ENCODE data around the gene THRAP3.

Gene THRAP3

GRCh38 chr1:36273024-36273423, 48.8 kb downstream of the THRAP3 start:
- TF ChIP-seq, protein P1, sequence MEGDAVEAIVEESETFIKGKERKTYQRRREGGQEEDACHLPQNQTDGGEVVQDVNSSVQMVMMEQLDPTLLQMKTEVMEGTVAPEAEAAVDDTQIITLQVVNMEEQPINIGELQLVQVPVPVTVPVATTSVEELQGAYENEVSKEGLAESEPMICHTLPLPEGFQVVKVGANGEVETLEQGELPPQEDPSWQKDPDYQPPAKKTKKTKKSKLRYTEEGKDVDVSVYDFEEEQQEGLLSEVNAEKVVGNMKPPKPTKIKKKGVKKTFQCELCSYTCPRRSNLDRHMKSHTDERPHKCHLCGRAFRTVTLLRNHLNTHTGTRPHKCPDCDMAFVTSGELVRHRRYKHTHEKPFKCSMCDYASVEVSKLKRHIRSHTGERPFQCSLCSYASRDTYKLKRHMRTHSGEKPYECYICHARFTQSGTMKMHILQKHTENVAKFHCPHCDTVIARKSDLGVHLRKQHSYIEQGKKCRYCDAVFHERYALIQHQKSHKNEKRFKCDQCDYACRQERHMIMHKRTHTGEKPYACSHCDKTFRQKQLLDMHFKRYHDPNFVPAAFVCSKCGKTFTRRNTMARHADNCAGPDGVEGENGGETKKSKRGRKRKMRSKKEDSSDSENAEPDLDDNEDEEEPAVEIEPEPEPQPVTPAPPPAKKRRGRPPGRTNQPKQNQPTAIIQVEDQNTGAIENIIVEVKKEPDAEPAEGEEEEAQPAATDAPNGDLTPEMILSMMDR (IDR thresholded peaks at IDR 0.05; ENCODE audit: control insufficient read depth, insufficient read depth, low read depth, low read length, missing control alignments) = no peak
- H3K4me3 ChIP-seq (ENCODE audit: control insufficient read depth, low read depth, low read length) = no peak overlapping the region
- DNase-seq (ENCODE audit: low read depth) = no peak

- TF ChIP-seq, protein P1 (IDR thresholded peaks at IDR 0.05; ENCODE audit: control insufficient read depth, insufficient read depth, low read depth, low read length, missing control alignments) = no peak
- no peak for DNase-seq (ENCODE audit: low read depth)
These were observed 50.0 kb downstream of the THRAP3 start for GRCh38 chr1:36274201-36274600.

DNA sequence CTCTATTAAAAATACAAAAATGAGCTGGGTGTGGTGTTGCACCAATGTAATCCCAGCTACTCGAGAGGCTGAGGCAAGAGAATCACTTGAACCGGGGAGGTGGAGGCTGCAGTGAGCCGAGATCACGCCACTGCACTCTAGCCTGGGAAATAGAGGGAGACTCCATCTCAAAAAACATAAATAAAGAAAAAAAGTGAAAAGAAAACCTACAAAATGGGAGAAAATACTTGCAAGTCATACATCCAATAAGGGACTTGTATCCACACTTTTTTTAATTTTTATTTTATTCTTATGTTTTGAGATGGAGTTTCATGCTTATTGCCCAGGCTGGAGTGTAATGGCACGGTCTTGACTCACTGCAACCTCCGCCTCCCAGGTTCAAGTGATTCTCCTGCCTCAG, 52.4 kb downstream of the THRAP3 start:
- TF ChIP-seq, protein P1 (IDR thresholded peaks at IDR 0.05; ENCODE audit: control insufficient read depth, insufficient read depth, low read depth, low read length, missing control alignments) = no peak
- no peak for DNase-seq (ENCODE audit: low read depth)
- H3K4me3 ChIP-seq (ENCODE audit: control insufficient read depth, low read depth, low read length) = no peak overlapping the region

More at GRCh38 chr1:36274201-36274600, 50.0 kb downstream of the THRAP3 start:
- no peak overlapping the region for H3K4me3 ChIP-seq (ENCODE audit: control insufficient read depth, low read depth, low read length)

DNA sequence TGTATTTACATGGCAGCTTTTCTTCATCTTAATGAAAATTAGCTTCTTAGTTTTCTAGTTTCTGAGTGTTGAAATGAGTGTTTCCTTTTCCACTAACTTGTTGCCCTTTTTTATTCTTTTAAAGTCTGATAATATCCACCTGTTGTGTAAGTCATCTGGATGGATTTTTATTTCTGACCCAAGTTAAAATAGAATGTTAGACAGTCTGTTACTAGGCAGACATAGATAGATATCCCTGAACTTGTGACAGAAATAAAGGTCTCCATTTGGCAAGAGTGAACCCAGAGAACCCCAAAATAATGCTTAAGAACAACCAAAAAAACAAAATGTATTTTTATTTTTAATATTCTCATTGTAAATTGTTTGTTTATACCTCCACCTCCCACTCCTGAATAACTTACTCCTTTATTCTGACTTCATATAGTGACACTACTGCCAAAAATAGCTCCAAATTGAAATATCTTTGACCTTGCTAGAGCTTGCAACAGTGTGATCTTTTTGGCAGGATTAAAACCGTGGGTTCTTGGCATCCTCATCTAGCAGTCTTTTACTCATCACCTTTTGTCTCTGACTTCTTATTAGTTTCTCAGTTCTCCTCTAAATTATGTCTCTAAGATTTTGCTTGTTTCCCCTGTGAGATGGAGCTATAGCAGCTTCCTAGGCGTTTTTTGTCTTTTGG, 55.0 kb downstream of the THRAP3 start:
- no peak overlapping the region for H3K4me3 ChIP-seq (ENCODE audit: control insufficient read depth, low read depth, low read length)
- TF ChIP-seq, protein P1 (IDR thresholded peaks at IDR 0.05; ENCODE audit: control insufficient read depth, insufficient read depth, low read depth, low read length, missing control alignments) = no peak
- DNase-seq (ENCODE audit: low read depth) = no peak

DNA sequence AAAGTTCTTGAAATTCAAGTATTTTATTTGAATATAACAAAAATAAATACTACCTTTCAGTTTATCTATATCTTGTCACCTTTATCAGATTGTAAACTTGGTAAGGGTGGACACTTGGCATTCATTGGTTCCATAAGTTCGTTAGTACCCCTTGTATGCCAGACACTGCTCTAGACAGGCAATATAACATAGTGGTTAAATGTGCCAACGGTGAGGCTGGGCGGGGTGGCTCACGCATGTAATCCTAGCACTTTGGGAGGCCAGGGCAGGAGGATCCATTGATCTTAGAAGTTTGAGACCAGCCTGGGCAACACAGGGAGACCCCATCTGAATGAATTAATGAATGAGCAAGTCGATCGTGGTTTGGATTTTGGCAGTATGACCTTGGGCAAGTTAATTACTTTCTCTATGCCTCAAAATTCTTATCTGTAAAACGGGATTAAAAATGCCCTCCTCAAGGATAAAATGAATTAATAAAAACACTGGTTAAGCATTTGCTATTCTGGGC, 55.6 kb downstream of the THRAP3 start:
- no peak for DNase-seq (ENCODE audit: low read depth)
- TF ChIP-seq, protein P1 (IDR thresholded peaks at IDR 0.05; ENCODE audit: control insufficient read depth, insufficient read depth, low read depth, low read length, missing control alignments) = no peak
- H3K4me3 ChIP-seq (ENCODE audit: control insufficient read depth, low read depth, low read length) = no peak overlapping the region

DNA sequence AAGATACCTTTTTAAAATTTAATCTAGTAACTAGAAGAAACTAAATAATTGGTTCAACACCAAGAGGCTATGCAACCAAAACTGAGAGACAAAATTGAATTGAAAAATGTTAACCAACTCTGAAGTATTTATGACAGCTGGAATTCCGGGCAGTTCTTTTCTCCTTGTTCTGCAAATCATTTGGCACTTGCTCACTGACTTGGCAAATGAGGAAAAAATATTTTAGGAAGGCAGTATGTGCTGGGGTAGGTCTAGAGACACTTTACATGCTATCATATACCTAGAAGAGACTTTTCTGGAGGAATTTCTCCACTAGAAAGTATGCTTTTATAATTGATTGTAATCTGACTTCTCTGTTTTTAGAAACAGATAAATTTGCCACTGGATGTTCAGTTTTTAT, 59.8 kb downstream of the THRAP3 start:
- DNase-seq (ENCODE audit: low read depth) = no peak
- H3K4me3 ChIP-seq (ENCODE audit: control insufficient read depth, low read depth, low read length) = no peak overlapping the region
- TF ChIP-seq, protein P1 (IDR thresholded peaks at IDR 0.05; ENCODE audit: control insufficient read depth, insufficient read depth, low read depth, low read length, missing control alignments) = no peak
